K562 (cell line): ENCODE data around the gene POLL. TPM values are rescaled to one million over a fixed set of nuclear protein-coding genes. Genes with fewer than 3 reads are reported as not detected.

Source experiments
- GTF2A2 ChIP-seq: IDR thresholded peaks from 2 replicates; pipeline ENCODE4 v1.6.1; 2016; ENCODE audit warnings: mild to moderate bottlenecking, missing genetic modification characterization, missing compliant biosample characterization
- RUNX1 ChIP-seq: sonication (generic); IDR thresholded peaks from 2 replicates; pipeline ENCODE4 v1.6.1; 2016; ENCODE audit warnings: antibody characterized with exemption, low read depth
- SRSF1 ChIP-seq: fragments of 200-400 bp; formaldehyde crosslinking; IDR thresholded peaks from 2 replicates; pipeline ENCODE4 v1.6.1; 2017; ENCODE audit warnings: mild to moderate bottlenecking, low read depth, low read length, moderate library complexity
- YY1 ChIP-seq, 3 experiments: IDR thresholded peaks; 2 replicates each; pipeline ENCODE4 v1.6.1; 2011; ENCODE audit warnings: low read length in 2 of 3, mild to moderate bottlenecking in 2 of 3, moderate library complexity in 2 of 3, borderline replicate concordance in 1 of 3, control low read depth in 1 of 3, low read depth in 1 of 3; ENCODE audit not compliant: insufficient read depth in 3 of 3, insufficient replicate concordance in 2 of 3, control insufficient read depth in 1 of 3, insufficient read length in 1 of 3; ENCODE audit errors: extremely low read depth in 1 of 3
- ZBTB8A ChIP-seq: fragments of 450-650 bp; IDR thresholded peaks from 2 replicates; pipeline ENCODE4 v1.6.1; 2018; ENCODE audit warnings: mild to moderate bottlenecking, moderate library complexity; ENCODE audit not compliant: partially characterized antibody
- polyA plus RNA-seq, 8 experiments: library from polyadenylated mRNA; depleted of rRNA in 4 of 8; stranded (reverse) in 5 of 8; unstranded in 3 of 8; fragments of >200 nt; fragmentation: Nextera tagmentation in 2 of 8; fragmentation: Illumina TruSeq in 1 of 8; extraction: Ambion mirVana in 2 of 8; extraction: Trizol in 1 of 8; gene quantifications; 2 replicates each; pipeline versions ENCODE4 v1.2.1 to v1.2.3, GENCODE V29; 2011 to 2014; ENCODE audit warnings: inconsistent platforms in 1 of 8, missing spikeins in 1 of 8
- total RNA-seq, 7 experiments: library from RNA; depleted of rRNA in 6 of 7; stranded (reverse); fragments of >200 nt in 6 of 7; fragmentation: Illumina TruSeq in 2 of 7; extraction: Trizol in 2 of 7; gene quantifications; 2 replicates each; pipeline versions ENCODE4 v1.2.1 to v1.2.3, GENCODE V29; 2011 to 2021; ENCODE audit warnings: low replicate concordance in 1 of 7
- TF ChIP-seq, protein P1 (sequence below): fragments of 200-600 bp; sonication (generic); IDR thresholded peaks from one replicate; pipeline ENCODE4 v1.6.1; 2012; ENCODE audit warnings: mild to moderate bottlenecking, low read depth, low read length, inconsistent platforms
- TF ChIP-seq, protein P2 (sequence below): sonication (generic); formaldehyde crosslinking; IDR thresholded peaks from 2 replicates; pipeline ENCODE4 v1.8.0; 2023; ENCODE audit warnings: mild to moderate bottlenecking, missing genetic modification reagents
- TF ChIP-seq, protein P3 (sequence below): fragments of 450-650 bp; formaldehyde crosslinking; IDR thresholded peaks from 2 replicates; pipeline ENCODE4 v1.4.0; 2022; ENCODE audit warnings: mild to moderate bottlenecking, moderate library complexity

The POLL gene
- total and polyA plus RNA-seq, 9 of the 15 experiments (the other 6 are each of a cell fraction or from before 2014, with no cell fraction given), result 1.2 to 18.7 (median 10.9) TPM

DNA sequence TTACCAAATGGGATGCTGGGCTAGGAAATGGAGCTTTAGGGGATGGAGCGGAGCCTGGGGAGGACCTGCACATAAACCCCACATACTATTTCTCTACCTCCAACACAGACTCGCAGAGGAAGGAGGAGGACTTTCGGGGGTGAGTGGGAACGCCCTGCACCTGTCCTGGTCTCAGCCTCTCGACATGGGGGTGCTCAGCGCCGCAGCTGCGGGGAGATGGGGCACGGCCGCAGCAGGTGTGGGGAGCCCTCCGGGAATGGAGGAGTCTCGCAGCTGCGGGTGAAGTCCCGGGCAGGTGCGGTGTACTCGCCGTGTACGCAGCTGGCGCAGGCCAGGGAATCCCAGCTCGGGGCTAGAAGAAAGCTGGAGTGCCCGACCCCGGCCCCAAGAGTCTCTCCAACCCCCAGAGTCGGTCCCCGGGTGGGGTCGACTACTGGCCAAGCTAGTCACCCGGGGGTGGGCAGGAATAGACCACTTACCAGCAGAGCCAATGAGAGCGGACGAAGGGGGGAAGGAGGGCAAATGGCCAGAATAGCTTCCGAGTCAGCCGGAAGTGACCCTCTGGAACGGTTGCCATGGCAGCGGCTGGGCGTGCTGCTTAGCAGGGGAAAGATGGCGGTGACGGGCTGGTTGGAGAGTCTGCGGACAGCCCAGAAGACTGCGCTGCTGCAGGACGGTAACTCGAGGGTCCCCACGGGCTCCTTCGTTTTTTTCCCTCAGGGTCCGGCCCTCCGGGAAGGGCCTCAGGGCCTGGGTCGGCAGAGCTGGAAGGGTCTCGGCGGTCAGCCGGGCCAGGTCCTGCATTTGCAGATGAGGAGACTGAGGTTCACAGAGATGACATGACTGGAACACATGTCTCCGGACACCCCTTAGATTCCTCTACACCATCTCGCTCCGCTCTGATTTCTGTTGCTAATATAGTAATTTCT is at the start of gene POLL, which contains the start of gene DPCD (continued):
- TF ChIP-seq, protein P1, sequence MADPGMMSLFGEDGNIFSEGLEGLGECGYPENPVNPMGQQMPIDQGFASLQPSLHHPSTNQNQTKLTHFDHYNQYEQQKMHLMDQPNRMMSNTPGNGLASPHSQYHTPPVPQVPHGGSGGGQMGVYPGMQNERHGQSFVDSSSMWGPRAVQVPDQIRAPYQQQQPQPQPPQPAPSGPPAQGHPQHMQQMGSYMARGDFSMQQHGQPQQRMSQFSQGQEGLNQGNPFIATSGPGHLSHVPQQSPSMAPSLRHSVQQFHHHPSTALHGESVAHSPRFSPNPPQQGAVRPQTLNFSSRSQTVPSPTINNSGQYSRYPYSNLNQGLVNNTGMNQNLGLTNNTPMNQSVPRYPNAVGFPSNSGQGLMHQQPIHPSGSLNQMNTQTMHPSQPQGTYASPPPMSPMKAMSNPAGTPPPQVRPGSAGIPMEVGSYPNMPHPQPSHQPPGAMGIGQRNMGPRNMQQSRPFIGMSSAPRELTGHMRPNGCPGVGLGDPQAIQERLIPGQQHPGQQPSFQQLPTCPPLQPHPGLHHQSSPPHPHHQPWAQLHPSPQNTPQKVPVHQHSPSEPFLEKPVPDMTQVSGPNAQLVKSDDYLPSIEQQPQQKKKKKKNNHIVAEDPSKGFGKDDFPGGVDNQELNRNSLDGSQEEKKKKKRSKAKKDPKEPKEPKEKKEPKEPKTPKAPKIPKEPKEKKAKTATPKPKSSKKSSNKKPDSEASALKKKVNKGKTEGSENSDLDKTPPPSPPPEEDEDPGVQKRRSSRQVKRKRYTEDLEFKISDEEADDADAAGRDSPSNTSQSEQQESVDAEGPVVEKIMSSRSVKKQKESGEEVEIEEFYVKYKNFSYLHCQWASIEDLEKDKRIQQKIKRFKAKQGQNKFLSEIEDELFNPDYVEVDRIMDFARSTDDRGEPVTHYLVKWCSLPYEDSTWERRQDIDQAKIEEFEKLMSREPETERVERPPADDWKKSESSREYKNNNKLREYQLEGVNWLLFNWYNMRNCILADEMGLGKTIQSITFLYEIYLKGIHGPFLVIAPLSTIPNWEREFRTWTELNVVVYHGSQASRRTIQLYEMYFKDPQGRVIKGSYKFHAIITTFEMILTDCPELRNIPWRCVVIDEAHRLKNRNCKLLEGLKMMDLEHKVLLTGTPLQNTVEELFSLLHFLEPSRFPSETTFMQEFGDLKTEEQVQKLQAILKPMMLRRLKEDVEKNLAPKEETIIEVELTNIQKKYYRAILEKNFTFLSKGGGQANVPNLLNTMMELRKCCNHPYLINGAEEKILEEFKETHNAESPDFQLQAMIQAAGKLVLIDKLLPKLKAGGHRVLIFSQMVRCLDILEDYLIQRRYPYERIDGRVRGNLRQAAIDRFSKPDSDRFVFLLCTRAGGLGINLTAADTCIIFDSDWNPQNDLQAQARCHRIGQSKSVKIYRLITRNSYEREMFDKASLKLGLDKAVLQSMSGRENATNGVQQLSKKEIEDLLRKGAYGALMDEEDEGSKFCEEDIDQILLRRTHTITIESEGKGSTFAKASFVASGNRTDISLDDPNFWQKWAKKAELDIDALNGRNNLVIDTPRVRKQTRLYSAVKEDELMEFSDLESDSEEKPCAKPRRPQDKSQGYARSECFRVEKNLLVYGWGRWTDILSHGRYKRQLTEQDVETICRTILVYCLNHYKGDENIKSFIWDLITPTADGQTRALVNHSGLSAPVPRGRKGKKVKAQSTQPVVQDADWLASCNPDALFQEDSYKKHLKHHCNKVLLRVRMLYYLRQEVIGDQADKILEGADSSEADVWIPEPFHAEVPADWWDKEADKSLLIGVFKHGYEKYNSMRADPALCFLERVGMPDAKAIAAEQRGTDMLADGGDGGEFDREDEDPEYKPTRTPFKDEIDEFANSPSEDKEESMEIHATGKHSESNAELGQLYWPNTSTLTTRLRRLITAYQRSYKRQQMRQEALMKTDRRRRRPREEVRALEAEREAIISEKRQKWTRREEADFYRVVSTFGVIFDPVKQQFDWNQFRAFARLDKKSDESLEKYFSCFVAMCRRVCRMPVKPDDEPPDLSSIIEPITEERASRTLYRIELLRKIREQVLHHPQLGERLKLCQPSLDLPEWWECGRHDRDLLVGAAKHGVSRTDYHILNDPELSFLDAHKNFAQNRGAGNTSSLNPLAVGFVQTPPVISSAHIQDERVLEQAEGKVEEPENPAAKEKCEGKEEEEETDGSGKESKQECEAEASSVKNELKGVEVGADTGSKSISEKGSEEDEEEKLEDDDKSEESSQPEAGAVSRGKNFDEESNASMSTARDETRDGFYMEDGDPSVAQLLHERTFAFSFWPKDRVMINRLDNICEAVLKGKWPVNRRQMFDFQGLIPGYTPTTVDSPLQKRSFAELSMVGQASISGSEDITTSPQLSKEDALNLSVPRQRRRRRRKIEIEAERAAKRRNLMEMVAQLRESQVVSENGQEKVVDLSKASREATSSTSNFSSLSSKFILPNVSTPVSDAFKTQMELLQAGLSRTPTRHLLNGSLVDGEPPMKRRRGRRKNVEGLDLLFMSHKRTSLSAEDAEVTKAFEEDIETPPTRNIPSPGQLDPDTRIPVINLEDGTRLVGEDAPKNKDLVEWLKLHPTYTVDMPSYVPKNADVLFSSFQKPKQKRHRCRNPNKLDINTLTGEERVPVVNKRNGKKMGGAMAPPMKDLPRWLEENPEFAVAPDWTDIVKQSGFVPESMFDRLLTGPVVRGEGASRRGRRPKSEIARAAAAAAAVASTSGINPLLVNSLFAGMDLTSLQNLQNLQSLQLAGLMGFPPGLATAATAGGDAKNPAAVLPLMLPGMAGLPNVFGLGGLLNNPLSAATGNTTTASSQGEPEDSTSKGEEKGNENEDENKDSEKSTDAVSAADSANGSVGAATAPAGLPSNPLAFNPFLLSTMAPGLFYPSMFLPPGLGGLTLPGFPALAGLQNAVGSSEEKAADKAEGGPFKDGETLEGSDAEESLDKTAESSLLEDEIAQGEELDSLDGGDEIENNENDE, result no peak
- TF ChIP-seq, protein P2, sequence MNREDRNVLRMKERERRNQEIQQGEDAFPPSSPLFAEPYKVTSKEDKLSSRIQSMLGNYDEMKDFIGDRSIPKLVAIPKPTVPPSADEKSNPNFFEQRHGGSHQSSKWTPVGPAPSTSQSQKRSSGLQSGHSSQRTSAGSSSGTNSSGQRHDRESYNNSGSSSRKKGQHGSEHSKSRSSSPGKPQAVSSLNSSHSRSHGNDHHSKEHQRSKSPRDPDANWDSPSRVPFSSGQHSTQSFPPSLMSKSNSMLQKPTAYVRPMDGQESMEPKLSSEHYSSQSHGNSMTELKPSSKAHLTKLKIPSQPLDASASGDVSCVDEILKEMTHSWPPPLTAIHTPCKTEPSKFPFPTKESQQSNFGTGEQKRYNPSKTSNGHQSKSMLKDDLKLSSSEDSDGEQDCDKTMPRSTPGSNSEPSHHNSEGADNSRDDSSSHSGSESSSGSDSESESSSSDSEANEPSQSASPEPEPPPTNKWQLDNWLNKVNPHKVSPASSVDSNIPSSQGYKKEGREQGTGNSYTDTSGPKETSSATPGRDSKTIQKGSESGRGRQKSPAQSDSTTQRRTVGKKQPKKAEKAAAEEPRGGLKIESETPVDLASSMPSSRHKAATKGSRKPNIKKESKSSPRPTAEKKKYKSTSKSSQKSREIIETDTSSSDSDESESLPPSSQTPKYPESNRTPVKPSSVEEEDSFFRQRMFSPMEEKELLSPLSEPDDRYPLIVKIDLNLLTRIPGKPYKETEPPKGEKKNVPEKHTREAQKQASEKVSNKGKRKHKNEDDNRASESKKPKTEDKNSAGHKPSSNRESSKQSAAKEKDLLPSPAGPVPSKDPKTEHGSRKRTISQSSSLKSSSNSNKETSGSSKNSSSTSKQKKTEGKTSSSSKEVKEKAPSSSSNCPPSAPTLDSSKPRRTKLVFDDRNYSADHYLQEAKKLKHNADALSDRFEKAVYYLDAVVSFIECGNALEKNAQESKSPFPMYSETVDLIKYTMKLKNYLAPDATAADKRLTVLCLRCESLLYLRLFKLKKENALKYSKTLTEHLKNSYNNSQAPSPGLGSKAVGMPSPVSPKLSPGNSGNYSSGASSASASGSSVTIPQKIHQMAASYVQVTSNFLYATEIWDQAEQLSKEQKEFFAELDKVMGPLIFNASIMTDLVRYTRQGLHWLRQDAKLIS (CRISPR knock-in tag), result 0 out of 2 replicates have a peak, but pooled peaks have one; percentile 43
- TF ChIP-seq RUNX1 (no peak), ZBTB8A (no peak), GTF2A2 (tag) (no peak), SRSF1 (no peak), YY1 (IDR thresholded peaks at IDR 0.05; ENCODE audit: borderline replicate concordance in 1 of 3, control insufficient read depth in 1 of 3, extremely low read depth in 1 of 3, insufficient read depth in 3 of 3, insufficient read length in 1 of 3, insufficient replicate concordance in 2 of 3, low read depth in 1 of 3, low read length in 2 of 3) (peak; percentile 73 to 95 (median 89))
- TF ChIP-seq, protein P3, sequence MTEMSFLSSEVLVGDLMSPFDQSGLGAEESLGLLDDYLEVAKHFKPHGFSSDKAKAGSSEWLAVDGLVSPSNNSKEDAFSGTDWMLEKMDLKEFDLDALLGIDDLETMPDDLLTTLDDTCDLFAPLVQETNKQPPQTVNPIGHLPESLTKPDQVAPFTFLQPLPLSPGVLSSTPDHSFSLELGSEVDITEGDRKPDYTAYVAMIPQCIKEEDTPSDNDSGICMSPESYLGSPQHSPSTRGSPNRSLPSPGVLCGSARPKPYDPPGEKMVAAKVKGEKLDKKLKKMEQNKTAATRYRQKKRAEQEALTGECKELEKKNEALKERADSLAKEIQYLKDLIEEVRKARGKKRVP, result no peak
